ENCODE data around the gene EFHC1.
A peak's percentile ranks its signal among the peaks of the same experiment; 100 is the strongest.
"Not testable (repeated sequence)": the region's sequence is repeated elsewhere in the genome, so short reads cannot be mapped to it uniquely, and the experiment has no call there.

Gene EFHC1, protein sequence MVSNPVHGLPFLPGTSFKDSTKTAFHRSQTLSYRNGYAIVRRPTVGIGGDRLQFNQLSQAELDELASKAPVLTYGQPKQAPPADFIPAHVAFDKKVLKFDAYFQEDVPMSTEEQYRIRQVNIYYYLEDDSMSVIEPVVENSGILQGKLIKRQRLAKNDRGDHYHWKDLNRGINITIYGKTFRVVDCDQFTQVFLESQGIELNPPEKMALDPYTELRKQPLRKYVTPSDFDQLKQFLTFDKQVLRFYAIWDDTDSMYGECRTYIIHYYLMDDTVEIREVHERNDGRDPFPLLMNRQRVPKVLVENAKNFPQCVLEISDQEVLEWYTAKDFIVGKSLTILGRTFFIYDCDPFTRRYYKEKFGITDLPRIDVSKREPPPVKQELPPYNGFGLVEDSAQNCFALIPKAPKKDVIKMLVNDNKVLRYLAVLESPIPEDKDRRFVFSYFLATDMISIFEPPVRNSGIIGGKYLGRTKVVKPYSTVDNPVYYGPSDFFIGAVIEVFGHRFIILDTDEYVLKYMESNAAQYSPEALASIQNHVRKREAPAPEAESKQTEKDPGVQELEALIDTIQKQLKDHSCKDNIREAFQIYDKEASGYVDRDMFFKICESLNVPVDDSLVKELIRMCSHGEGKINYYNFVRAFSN

DNA sequence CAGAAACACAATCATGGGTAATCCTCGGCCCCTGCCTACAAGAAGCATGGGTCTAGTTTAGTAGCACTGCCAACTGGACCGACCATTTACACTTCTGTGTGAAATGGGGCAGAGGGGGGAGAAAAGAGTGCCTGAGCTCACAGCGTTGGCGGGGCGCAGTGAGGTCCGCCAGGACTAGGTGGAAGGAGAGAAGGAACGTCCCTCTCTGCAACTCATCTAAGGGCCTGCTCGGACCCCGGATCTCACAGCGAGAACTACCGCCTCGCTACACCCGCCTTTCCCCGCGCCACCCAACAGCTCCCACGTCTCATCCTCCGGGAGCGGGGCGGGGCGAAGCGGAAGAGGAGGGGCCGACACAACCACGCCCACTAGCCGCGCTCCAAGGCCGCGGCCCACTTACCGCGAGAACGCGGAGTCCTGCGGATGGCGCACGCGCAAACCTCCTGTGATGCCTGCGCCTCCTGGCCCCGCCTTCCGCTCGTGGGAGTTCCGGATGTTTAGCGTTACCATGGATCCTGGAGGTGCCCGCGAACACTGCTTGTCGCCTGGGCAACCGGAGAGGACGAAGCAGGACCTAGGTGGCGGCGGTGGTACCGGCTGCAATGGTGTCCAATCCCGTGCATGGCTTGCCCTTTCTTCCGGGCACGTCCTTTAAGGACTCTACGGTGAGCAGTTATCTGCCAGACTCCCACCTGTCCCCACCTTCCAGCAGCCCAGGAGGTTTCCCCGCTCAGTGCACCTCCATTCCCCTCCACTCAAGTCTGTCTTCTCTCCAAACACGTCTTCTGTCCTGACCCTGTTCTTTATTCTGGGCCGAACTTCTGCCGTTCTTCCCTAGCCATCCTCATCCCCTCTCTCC is at the start of gene EFHC1:
Gene EFHC1, plus strand, starts transcription at position 534 of the 859 bp plus-strand sequence. Its CDS starts 69 bp downstream, at position 603.
- peak; percentile 98 for DNase-seq

- no peak for DNase-seq
Observed at GRCh38 chr6:52371656-52372191, 48.4 kb upstream of the EFHC1 start.

DNA sequence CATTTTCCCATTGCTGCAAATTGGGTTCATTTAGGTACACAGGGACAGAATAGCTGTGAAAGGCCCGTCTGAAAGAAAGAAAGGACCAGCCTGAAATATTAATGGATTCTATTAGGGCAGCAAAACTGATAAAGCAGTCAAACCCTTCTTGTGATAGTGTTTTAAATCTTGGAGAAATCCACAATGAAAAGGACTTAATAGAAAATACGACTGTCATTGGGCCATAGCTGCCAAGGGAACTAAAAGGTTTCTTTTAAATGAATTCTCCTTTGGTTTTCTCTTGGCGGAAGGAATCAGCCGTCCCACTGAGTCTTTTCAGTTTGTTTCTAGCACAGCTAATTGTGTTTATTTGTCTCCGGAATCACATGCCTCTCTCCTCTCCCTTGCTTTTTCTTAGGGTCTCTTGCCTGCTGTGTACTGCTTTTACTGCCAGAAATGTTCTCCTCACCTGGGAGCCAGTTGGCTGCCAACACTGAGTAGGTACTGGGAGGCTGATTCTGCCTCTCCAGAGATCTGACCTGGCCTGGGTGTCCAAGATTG is 46.9 kb upstream of the EFHC1 start:
- DNase-seq: no peak

- DNase-seq: no peak
Observed at GRCh38 chr6:52374247-52374646, 45.9 kb upstream of the EFHC1 start.

DNA sequence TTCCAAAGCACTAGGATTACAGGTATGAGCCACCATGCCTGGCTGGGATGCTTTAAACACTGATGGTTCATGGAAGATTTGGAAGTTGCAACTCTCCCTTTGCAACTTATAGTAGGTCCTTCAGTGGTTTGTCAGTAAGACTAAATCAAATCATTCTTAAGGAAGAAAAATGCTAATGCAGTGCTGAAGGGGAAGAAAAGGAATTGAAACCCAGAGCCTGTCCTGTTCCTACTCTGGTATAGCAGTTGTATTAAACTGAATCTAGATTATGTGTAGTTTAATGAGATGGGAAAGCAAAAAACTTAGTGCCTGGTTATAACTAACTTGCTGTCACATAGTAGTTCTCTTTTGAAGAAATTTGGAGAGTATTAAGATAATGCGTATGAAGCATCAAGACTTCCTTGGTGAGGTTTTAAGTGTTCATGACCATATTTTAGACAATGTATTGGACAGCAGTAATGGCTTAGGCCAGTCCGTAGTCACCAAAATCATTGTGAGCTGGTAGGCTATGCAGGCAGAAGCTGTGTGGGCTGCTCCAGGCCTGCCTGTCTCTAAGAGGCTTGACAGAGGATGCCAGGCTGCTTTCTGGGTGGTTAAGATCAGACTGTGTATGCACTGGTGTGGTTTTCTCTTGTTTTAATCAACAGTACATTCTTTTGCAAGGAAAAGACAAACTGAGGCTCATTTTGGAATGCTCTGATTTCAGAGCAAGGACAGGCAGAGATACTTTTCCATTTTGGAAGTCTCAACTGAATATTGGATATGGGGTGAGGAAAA is 44.2 kb upstream of the EFHC1 start:
- DNase-seq: no peak

GRCh38 chr6:52376763-52377162 is 43.4 kb upstream of the EFHC1 start:
- DNase-seq: no peak

DNA sequence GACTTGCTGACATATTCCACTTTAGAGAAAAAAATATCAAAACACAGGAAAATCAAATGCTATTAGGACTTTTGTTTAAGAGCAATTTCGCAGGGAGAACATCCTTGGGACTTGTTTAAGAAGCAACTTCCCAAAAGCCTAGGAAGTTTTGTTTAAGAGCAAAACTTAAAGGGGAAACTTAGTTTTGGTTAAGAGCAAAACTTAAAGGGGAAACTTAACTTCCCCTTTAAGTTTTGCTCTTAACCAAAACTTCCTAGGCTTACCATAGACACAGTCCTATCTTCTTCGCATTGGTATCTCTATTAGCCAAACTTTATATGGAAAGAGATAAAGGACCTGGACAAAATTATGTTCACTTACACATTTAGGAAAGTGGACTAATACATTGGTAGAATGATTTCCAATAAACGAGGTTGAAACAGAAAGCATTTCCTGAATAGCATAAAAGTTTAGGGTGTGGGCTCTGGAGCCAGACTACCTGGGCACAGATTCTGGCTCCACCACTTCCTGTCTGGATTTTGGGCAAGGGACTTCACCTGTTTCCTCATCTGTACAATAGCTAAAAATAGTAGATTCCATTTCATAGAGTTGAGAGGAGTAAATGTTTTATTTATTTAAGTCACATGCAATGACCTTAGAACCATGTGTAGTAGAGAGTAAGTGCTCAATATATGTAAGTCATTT is 42.5 kb upstream of the EFHC1 start:
- DNase-seq: no peak

- no peak for DNase-seq
Observed at GRCh38 chr6:52381249-52381648, 38.9 kb upstream of the EFHC1 start.

DNA sequence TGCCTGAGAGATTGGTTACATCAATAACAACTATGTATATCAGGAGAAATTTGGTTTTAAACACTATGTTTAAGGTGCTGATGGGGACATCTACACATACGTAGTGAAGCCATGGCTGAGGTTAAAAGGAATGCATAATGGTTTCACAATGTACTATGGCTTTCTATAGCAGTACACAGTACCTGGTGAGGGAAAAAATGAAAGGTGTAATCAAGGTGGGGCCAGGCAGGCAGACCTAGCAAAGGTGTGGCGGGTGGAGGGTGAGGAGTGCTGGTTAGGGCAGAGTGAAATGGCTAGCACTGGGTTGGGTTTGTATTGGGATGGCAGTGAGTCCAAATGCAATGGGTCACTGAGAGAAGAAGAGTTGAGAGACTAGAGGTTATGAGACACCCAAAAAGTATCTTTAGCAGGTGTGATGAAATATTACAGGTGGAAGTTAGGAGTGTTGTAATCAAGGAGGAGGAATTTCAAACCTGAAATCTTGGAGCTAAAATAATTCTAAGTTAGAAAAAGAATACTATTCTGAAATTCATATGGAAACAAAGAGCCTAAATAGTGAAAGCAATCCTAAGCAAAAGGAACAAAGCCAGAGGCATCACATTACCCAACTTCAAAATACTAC is 35.9 kb upstream of the EFHC1 start:
- DNase-seq: no peak

DNA sequence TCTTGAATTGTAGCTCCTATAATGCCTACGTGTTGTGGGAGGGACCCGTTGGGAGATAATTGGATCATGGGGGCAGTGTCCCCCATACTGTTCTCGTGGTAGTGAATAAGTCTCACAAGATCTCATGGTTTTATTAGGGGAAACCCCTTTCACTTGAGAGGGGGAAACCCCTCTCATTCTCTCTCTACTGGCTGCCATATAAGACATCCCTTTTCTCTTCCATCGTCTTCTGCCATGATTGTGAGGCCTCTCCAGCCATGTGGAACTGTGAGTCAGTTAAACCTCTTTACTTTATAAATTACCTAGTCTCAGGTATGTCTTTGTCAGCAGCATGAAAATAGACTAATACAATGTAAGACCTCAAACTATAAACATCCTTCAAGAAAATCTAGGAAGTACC is 35.1 kb upstream of the EFHC1 start:
- no peak for DNase-seq

GRCh38 chr6:52388119-52388518 is 32.0 kb upstream of the EFHC1 start:
- DNase-seq: not testable (repeated sequence)

DNA sequence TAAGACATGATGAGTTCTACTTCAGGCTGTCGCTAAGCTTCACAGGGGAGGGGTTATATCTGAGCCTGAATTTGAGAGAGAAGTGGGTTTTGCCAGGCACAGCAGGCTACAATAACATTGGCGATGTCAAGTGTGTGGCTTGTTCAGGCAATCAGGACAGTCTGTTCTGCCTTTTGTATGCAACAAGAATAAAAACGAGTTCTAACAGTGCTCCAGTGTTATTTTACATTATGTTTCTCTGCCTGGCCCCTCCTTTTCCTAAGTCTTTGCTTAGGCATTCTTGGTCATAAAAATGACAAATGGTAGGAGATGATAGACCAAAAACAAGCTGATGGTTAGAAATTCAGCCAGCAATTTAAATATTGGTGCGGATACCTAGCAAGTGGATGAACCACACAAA is 31.4 kb upstream of the EFHC1 start:
- DNase-seq: no peak

DNA sequence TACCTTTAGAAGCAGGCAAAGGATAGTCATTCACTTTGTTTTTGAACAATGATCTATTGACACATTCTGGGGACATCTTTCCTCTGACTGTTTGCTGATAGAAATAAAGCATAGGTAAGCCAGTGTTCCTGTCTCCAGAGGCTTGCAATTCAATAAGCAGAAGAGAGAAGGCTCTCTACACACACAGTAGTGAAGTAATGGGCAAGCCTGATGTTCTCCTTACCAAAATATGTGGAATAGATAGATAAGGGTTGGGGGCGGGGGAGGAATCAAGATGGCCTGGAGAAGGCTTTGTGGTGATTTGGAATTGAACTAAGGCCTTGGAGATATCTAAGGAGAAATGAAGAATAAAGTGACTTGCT is 30.9 kb upstream of the EFHC1 start:
- no peak for DNase-seq

DNA sequence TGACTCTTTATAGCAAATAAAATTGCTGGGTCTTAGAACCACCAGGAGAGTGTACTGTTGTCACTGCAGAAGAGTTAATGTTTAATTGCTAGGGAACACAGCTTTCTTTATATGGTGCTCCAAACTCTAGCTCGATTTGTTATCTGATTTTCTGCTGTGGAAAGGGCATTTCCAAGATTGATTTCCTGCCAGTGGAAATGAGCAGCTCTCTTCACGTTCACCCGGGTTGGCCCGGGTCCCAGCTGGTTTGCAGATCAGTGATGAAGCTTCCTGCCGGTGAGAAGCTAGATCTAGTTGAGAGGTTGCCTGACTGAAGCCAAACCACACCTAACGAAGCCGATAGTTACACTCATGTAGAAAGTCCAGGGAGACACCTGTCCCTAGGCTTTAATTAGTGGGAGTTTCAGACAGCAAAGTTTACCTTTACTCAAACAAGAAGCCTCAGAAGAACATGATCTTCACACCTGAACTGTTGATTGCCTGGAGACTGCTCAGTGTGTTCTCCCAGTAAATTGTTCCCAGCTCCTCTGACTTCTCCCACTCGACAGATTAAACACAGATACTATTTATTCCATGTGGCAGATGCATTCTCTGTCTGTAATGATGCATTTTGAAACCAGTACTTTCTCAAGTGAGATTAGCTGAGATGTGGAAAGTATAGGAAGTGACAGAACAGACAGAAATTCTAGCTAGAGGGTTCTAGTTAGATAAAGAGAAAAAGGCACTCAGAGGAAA is 30.3 kb upstream of the EFHC1 start:
- peak; percentile 46 to 66 for DNase-seq

GRCh38 chr6:52390361-52390727 is 29.8 kb upstream of the EFHC1 start:
- peak; percentile 70 to 82 for DNase-seq

- DNase-seq: no peak
Observed at GRCh38 chr6:52391599-52391998, 28.5 kb upstream of the EFHC1 start.

DNA sequence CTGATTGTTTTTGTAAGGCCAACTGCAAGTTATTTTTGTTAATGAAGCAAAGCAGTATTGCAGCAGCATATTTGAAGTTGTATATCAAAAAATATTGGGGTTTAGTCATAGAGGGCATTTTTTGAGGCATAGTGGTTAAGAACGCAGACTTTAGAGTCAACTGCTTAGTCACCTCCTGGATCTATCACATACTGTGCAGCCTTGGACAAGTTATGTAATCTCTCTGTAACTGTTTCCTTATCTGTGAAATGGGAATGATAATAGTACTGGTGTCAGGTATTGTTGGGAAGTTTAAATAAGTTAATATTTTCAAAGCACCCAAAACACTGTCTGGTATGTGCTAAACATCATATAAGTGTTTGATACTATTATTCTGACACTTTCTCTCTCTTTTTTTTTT is 27.2 kb upstream of the EFHC1 start:
- no peak for DNase-seq

- DNase-seq: no peak
Observed at GRCh38 chr6:52393780-52394179, 26.4 kb upstream of the EFHC1 start.

- DNase-seq: peak; percentile 38 to 70
Observed at GRCh38 chr6:52394251-52394666, 25.9 kb upstream of the EFHC1 start.

DNA sequence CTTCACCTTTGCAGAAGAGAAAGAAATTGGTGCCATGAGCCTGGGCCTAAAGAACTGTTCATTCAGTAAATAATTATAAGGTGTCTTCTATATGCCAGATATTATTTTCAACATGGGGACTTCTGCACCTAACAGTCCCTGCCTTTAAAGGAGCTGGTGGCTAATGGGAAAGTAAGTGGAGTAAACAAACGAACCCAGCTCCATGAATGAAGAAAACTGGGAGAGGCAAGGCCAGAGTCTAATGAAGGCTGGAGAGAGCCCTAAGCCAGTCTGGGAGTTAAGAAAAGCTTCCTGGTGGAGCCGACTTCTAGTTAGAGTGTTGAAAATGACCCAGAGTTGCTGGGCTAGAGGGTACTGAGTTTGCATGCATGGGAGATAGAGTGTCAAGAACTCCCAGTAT is 24.2 kb upstream of the EFHC1 start:
- DNase-seq: no peak

Data from CD4-positive, alpha-beta T cell treated with Interleukin-4 for 1 hour (primary cell).